Loucy (cell line): ENCODE measurements around the gene SLC25A15.

ENCODE experiments used
- H2AFZ ChIP-seq: fragments of 200-600 bp; sonication (generic); 2 replicates; pipeline ENCODE4 v1.6.0; 2016; ENCODE audit warnings: antibody characterized with exemption, mild to moderate bottlenecking, low read length, moderate library complexity
- H3F3A ChIP-seq: fragments of 200-600 bp; 2 replicates; pipeline ENCODE4 v1.6.0; 2016; ENCODE audit warnings: antibody characterized with exemption, low read depth, mild to moderate bottlenecking
- H3K27me3 ChIP-seq: fragments of 200-600 bp; sonication (generic); 2 replicates; pipeline ENCODE4 v1.6.1; 2014; ENCODE audit warnings: low read length, mild to moderate bottlenecking; ENCODE audit not compliant: insufficient read depth, poor library complexity, severe bottlenecking
- H3K36me3 ChIP-seq: fragments of 200-600 bp; sonication (generic); 2 replicates; pipeline ENCODE4 v1.6.1; 2016; ENCODE audit warnings: low read length; ENCODE audit not compliant: insufficient read depth
- H3K4me1 ChIP-seq: fragments of 200-600 bp; sonication (generic); 2 replicates; pipeline ENCODE4 v1.5.1; 2014; ENCODE audit warnings: low read length, mild to moderate bottlenecking; ENCODE audit not compliant: insufficient read depth, poor library complexity, severe bottlenecking
- H3K4me2 ChIP-seq: fragments of 200-600 bp; sonication (generic); 2 replicates; pipeline ENCODE4 v1.6.0; 2014; ENCODE audit warnings: antibody characterized with exemption, low read length, low read depth, mild to moderate bottlenecking; ENCODE audit not compliant: poor library complexity, severe bottlenecking
- H3K4me3 ChIP-seq: fragments of 200-600 bp; sonication (generic); 2 replicates; pipeline ENCODE4 v1.5.1; 2014; ENCODE audit warnings: low read length, mild to moderate bottlenecking, mixed read lengths; ENCODE audit not compliant: poor library complexity, severe bottlenecking
- H3K79me2 ChIP-seq: fragments of 200-600 bp; sonication (generic); 2 replicates; pipeline ENCODE4 v1.6.1; 2014; ENCODE audit warnings: low read length; ENCODE audit not compliant: insufficient read depth
- H3K9ac ChIP-seq: fragments of 200-600 bp; sonication (generic); 2 replicates; pipeline ENCODE4 v1.6.0; 2014; ENCODE audit warnings: mild to moderate bottlenecking, low read depth, low read length, moderate library complexity; ENCODE audit not compliant: poor library complexity, severe bottlenecking
- H3K9me2 ChIP-seq: fragments of 200-600 bp; sonication (generic); replicated peaks from 2 replicates; pipeline ENCODE4 v1.6.1; 2016; ENCODE audit warnings: low read depth, low read length, mixed read lengths
- H3K9me3 ChIP-seq: fragments of 200-600 bp; sonication (generic); 2 replicates; pipeline ENCODE4 v1.6.1; 2014; ENCODE audit warnings: mild to moderate bottlenecking, antibody characterized with exemption, low read length, low read depth; ENCODE audit not compliant: insufficient read depth
- H4K20me1 ChIP-seq: fragments of 200-600 bp; sonication (generic); 2 replicates; pipeline ENCODE4 v1.6.0; 2014; ENCODE audit warnings: antibody characterized with exemption, low read length, mild to moderate bottlenecking; ENCODE audit not compliant: insufficient read depth, poor library complexity, severe bottlenecking
- CTCF ChIP-seq: fragments of 200-600 bp; sonication (generic); conservative IDR thresholded peaks from 2 replicates; pipeline ENCODE4 v1.5.1; 2014; ENCODE audit warnings: mild to moderate bottlenecking, antibody characterized with exemption, low read length
- EZH2phosphoT487 ChIP-seq: fragments of 200-600 bp; IDR thresholded peaks from 2 replicates; pipeline ENCODE4 v1.6.1; 2018; ENCODE audit warnings: antibody characterized with exemption, mild to moderate bottlenecking, moderate library complexity, borderline replicate concordance

Gene SLC25A15

GRCh38 chr13:40806241-40806640 is 16.8 kb downstream of the SLC25A15 start:
- no peaks in the 10 kb centered on the region for H3K9me3 ChIP-seq
- H3K79me2 ChIP-seq: no peaks in the 10 kb centered on the region
- TF ChIP-seq EZH2phosphoT487: no peak
- TF ChIP-seq CTCF: no peak
- no peaks in the 10 kb centered on the region for H3K9me2 ChIP-seq
- no peak overlapping the region for H3K4me2 ChIP-seq
- no peaks in the 10 kb centered on the region for H3K4me1 ChIP-seq
- H2AFZ ChIP-seq: no peak overlapping the region
- no peaks in the 10 kb centered on the region for H3F3A ChIP-seq
- H3K36me3 ChIP-seq: no peaks in the 10 kb centered on the region; the same call in 1 of the 2 replicates
- H3K27me3 ChIP-seq: no peaks in the 10 kb centered on the region
- H3K9ac ChIP-seq: no peak overlapping the region
- no peak overlapping the region for H3K4me3 ChIP-seq
- no peaks in the 10 kb centered on the region for H4K20me1 ChIP-seq

GRCh38 chr13:40809471-40809870 is 20.1 kb downstream of the SLC25A15 start:
- H3F3A ChIP-seq: no peaks in the 10 kb centered on the region
- no peaks in the 10 kb centered on the region; the same call in 1 of the 2 replicates for H3K36me3 ChIP-seq
- H3K4me2 ChIP-seq: no peak overlapping the region
- H4K20me1 ChIP-seq: no peaks in the 10 kb centered on the region
- H3K79me2 ChIP-seq: no peaks in the 10 kb centered on the region
- no peaks in the 10 kb centered on the region for H3K9me2 ChIP-seq
- no peaks in the 10 kb centered on the region for H3K4me1 ChIP-seq
- H3K27me3 ChIP-seq: no peaks in the 10 kb centered on the region
- TF ChIP-seq EZH2phosphoT487 (no peak), CTCF (no peak)
- H3K9ac ChIP-seq: no peak overlapping the region
- H3K4me3 ChIP-seq: no peak overlapping the region
- no peaks in the 10 kb centered on the region for H3K9me3 ChIP-seq
- no peak overlapping the region for H2AFZ ChIP-seq

- no peaks in the 10 kb centered on the region; the same call in 1 of the 2 replicates for H3K36me3 ChIP-seq
- no peaks in the 10 kb centered on the region for H3K27me3 ChIP-seq
- no peaks in the 10 kb centered on the region for H4K20me1 ChIP-seq
- H3K4me3 ChIP-seq: no peak overlapping the region
- H3K4me1 ChIP-seq: no peaks in the 10 kb centered on the region
- H3K9me2 ChIP-seq: no peaks in the 10 kb centered on the region
- no peaks in the 10 kb centered on the region for H3K9me3 ChIP-seq
- H3K9ac ChIP-seq: no peak overlapping the region
- no peak overlapping the region for H3K4me2 ChIP-seq
- H3K79me2 ChIP-seq: no peaks in the 10 kb centered on the region
- no peak for TF ChIP-seq EZH2phosphoT487
- no peak for TF ChIP-seq CTCF
- H3F3A ChIP-seq: no peaks in the 10 kb centered on the region
- H2AFZ ChIP-seq: no peak overlapping the region
These were observed 22.7 kb downstream of the SLC25A15 start for GRCh38 chr13:40812102-40812501.
